ENCODE measurements around the gene ARHGDIG. TPM values are rescaled to one million over a fixed set of nuclear protein-coding genes. Genes with fewer than 3 reads are reported as not detected.

The ARHGDIG gene
- total and polyA plus RNA-seq, 4 donors, result 0.08 TPM; not detected in 3

Other genes starting within 250 kb of the ARHGDIG start
- 1 to 10 TPM; 2.8 to 8.3 TPM for gene POLR3K, start 227.0 kb upstream of the ARHGDIG start, total RNA-seq
- 1 to 10 TPM; 6.5 to 9.8 TPM for gene POLR3K, start 227.0 kb upstream of the ARHGDIG start, polyA plus RNA-seq
- 10 to 100 TPM; 15.1 to 17.3 TPM for gene SNRNP25, start 226.8 kb upstream of the ARHGDIG start, total RNA-seq
- gene SNRNP25, start 226.8 kb upstream of the ARHGDIG start, polyA plus RNA-seq, result 10 to 100 TPM; 18.1 to 22.2 TPM
- gene RHBDF1, start 208.0 kb upstream of the ARHGDIG start, total RNA-seq, result 1 to 10 TPM; 2.1 to 6.2 TPM
- 1 to 10 TPM; 1.8 to 4.9 TPM for gene RHBDF1, start 208.0 kb upstream of the ARHGDIG start, polyA plus RNA-seq
- 10 to 100 TPM; 25.4 to 84.1 TPM for gene MPG, start 202.4 kb upstream of the ARHGDIG start, total RNA-seq
- 10 to 100 TPM; 33.8 to 41.3 TPM for gene MPG, start 202.4 kb upstream of the ARHGDIG start, polyA plus RNA-seq
- 10 to 100 TPM in 1 of 2 donors, 1 to 10 TPM in 1; 9.7 to 35.9 TPM for gene NPRL3, start 141.9 kb upstream of the ARHGDIG start, total RNA-seq
- 10 to 100 TPM in 1 of 2 donors, 1 to 10 TPM in 1; 5.3 to 10.3 TPM for gene NPRL3, start 141.9 kb upstream of the ARHGDIG start, polyA plus RNA-seq
- 10 to 100 TPM in 1 of 2 donors, not detected in 1; 55.8 TPM for gene HBZ, start 127.9 kb upstream of the ARHGDIG start, total RNA-seq
- gene HBZ, start 127.9 kb upstream of the ARHGDIG start, polyA plus RNA-seq, result not detected
- gene HBM, start 114.6 kb upstream of the ARHGDIG start, total RNA-seq, result 1,000 to 10,000 TPM in 1 of 2 donors, not detected in 1; 2,893 TPM
- under 1 TPM in 1 of 2 donors, not detected in 1; 0.28 TPM for gene HBM, start 114.6 kb upstream of the ARHGDIG start, polyA plus RNA-seq
- over 10,000 TPM in 1 of 2 donors, 1 to 10 TPM in 1; 2.8 to 36,951 TPM for gene HBA2, start 107.7 kb upstream of the ARHGDIG start, total RNA-seq
- gene HBA2, start 107.7 kb upstream of the ARHGDIG start, polyA plus RNA-seq, result 10 to 100 TPM; 15.5 to 76.5 TPM
- over 10,000 TPM in 1 of 2 donors, 1 to 10 TPM in 1; 3.5 to 19,034 TPM for gene HBA1, start 103.9 kb upstream of the ARHGDIG start, total RNA-seq
- gene HBA1, start 103.9 kb upstream of the ARHGDIG start, polyA plus RNA-seq, result 10 to 100 TPM; 18.5 to 41.6 TPM
- 10 to 100 TPM in 1 of 2 donors, not detected in 1; 50.9 TPM for gene HBQ1, start 100.1 kb upstream of the ARHGDIG start, total RNA-seq
- not detected for gene HBQ1, start 100.1 kb upstream of the ARHGDIG start, polyA plus RNA-seq
- 10 to 100 TPM; 19.5 to 34.3 TPM for gene LUC7L, start 51.1 kb upstream of the ARHGDIG start, total RNA-seq
- gene LUC7L, start 51.1 kb upstream of the ARHGDIG start, polyA plus RNA-seq, result 10 to 100 TPM; 11.5 to 19.8 TPM
- gene FAM234A, start 45.8 kb upstream of the ARHGDIG start, total RNA-seq, result 10 to 100 TPM; 26.6 to 29.0 TPM
- 10 to 100 TPM; 24.1 to 39.7 TPM for gene FAM234A, start 45.8 kb upstream of the ARHGDIG start, polyA plus RNA-seq
- gene RGS11, start 4.6 kb upstream of the ARHGDIG start, total RNA-seq, result 1 to 10 TPM in 1 of 2 donors, not detected in 1; 1.6 TPM
- under 1 TPM; 0.51 to 0.77 TPM for gene RGS11, start 4.6 kb upstream of the ARHGDIG start, polyA plus RNA-seq
- under 1 TPM in 1 of 2 donors, not detected in 1; 0.09 TPM for gene PDIA2, start 2.6 kb downstream of the ARHGDIG start, total RNA-seq
- gene PDIA2, start 2.6 kb downstream of the ARHGDIG start, polyA plus RNA-seq, result under 1 TPM in 1 of 2 donors, not detected in 1; 0.03 TPM
- gene AXIN1, start 72.1 kb downstream of the ARHGDIG start, total RNA-seq, result 10 to 100 TPM in 1 of 2 donors, 1 to 10 TPM in 1; 9.4 to 10.3 TPM
- gene AXIN1, start 72.1 kb downstream of the ARHGDIG start, polyA plus RNA-seq, result 1 to 10 TPM; 2.0 to 6.5 TPM
- gene MRPL28, start 89.9 kb downstream of the ARHGDIG start, total RNA-seq, result 10 to 100 TPM; 28.3 to 41.5 TPM
- 10 to 100 TPM; 58.6 to 63.4 TPM for gene MRPL28, start 89.9 kb downstream of the ARHGDIG start, polyA plus RNA-seq
- gene PGAP6, start 101.4 kb downstream of the ARHGDIG start, total RNA-seq, result 10 to 100 TPM; 34.4 to 41.7 TPM
- 10 to 100 TPM; 18.9 to 50.5 TPM for gene PGAP6, start 101.4 kb downstream of the ARHGDIG start, polyA plus RNA-seq
- gene NME4, start 116.6 kb downstream of the ARHGDIG start, total RNA-seq, result 10 to 100 TPM; 39.2 to 91.4 TPM
- 100 to 1,000 TPM in 1 of 2 donors, 10 to 100 TPM in 1; 76.4 to 118 TPM for gene NME4, start 116.6 kb downstream of the ARHGDIG start, polyA plus RNA-seq
- 100 to 1,000 TPM in 1 of 2 donors, 10 to 100 TPM in 1; 42.2 to 119 TPM for gene DECR2, start 121.3 kb downstream of the ARHGDIG start, total RNA-seq
- 100 to 1,000 TPM; 133 to 210 TPM for gene DECR2, start 121.3 kb downstream of the ARHGDIG start, polyA plus RNA-seq
- 10 to 100 TPM in 1 of 2 donors, 1 to 10 TPM in 1; 8.8 to 29.4 TPM for gene RAB11FIP3, start 145.1 kb downstream of the ARHGDIG start, total RNA-seq
- gene RAB11FIP3, start 145.1 kb downstream of the ARHGDIG start, polyA plus RNA-seq, result 10 to 100 TPM in 1 of 2 donors, 1 to 10 TPM in 1; 3.5 to 22.6 TPM
- 10 to 100 TPM; 26.2 to 37.2 TPM for gene CAPN15, start 247.1 kb downstream of the ARHGDIG start, total RNA-seq
- 10 to 100 TPM in 1 of 2 donors, 1 to 10 TPM in 1; 5.9 to 17.0 TPM for gene CAPN15, start 247.1 kb downstream of the ARHGDIG start, polyA plus RNA-seq

All from liver (tissue), 4 donors.